Measurements from ENCODE around the gene CLASP2.
"Not testable (repeated sequence)": the region's sequence is repeated elsewhere in the genome, so short reads cannot be mapped to it uniquely, and the experiment has no call there.

The CLASP2 gene

DNA sequence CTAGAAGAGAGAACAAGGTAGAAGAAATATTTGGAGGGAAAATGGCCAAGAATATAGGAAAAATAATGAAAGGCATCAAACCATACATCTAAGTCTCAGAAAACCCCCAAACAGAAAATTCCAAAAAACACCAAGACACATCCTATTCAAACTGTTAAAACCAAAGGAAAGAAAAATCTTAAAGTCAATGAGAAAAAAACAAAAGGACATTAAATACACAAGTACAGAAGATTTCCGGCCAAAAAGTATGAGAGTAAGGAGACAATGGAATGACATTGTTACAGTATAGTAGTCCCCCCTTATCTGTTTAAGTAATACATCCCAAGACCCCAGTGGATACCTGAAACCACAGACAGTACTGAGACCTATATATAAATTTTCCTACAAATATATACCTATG, 18.8 kb downstream of the CLASP2 start:
- TF ChIP-seq, protein P1, sequence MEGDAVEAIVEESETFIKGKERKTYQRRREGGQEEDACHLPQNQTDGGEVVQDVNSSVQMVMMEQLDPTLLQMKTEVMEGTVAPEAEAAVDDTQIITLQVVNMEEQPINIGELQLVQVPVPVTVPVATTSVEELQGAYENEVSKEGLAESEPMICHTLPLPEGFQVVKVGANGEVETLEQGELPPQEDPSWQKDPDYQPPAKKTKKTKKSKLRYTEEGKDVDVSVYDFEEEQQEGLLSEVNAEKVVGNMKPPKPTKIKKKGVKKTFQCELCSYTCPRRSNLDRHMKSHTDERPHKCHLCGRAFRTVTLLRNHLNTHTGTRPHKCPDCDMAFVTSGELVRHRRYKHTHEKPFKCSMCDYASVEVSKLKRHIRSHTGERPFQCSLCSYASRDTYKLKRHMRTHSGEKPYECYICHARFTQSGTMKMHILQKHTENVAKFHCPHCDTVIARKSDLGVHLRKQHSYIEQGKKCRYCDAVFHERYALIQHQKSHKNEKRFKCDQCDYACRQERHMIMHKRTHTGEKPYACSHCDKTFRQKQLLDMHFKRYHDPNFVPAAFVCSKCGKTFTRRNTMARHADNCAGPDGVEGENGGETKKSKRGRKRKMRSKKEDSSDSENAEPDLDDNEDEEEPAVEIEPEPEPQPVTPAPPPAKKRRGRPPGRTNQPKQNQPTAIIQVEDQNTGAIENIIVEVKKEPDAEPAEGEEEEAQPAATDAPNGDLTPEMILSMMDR (conservative IDR thresholded peaks at IDR 0.05; ENCODE audit: control insufficient read depth, insufficient read depth, low read depth, low read length) = no peak
- no peak for DNase-seq (ENCODE audit: low read depth)
- no peak overlapping the region for H3K4me3 ChIP-seq (ENCODE audit: control insufficient read depth, low read depth, low read length)

GRCh38 chr3:33694944-33695343, 23.1 kb downstream of the CLASP2 start:
- no peak overlapping the region for H3K4me3 ChIP-seq (ENCODE audit: control insufficient read depth, low read depth, low read length)
- TF ChIP-seq, protein P1 (conservative IDR thresholded peaks at IDR 0.05; ENCODE audit: control insufficient read depth, insufficient read depth, low read depth, low read length) = no peak
- DNase-seq (ENCODE audit: low read depth) = no peak

DNA sequence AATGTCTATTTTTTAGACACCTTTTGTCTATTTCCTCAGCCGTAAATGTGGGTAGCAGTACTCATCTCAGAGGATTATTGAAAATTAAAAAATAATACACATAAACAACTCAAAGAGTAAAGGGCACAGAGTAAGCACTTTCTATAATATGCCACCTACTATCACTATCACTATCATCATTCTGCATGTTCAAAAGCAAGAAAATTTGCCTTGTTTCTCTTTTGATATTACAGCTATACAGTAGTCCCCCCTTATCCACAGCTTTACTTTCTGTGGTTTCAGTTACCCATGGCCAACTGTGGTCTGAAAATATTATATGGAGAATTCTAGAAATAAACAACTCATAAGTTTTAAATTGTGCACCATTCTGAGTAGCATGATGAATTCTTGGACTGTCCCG, 27.7 kb downstream of the CLASP2 start:
- TF ChIP-seq, protein P1 (conservative IDR thresholded peaks at IDR 0.05; ENCODE audit: control insufficient read depth, insufficient read depth, low read depth, low read length) = no peak
- H3K4me3 ChIP-seq (ENCODE audit: control insufficient read depth, low read depth, low read length) = no peak overlapping the region
- no peak for DNase-seq (ENCODE audit: low read depth)

GRCh38 chr3:33687406-33688010, 30.5 kb downstream of the CLASP2 start:
- no peak overlapping the region for H3K4me3 ChIP-seq (ENCODE audit: control insufficient read depth, low read depth, low read length)
- TF ChIP-seq, protein P1 (conservative IDR thresholded peaks at IDR 0.05; ENCODE audit: control insufficient read depth, insufficient read depth, low read depth, low read length) = no peak
- DNase-seq (ENCODE audit: low read depth) = peak; percentile 36

DNA sequence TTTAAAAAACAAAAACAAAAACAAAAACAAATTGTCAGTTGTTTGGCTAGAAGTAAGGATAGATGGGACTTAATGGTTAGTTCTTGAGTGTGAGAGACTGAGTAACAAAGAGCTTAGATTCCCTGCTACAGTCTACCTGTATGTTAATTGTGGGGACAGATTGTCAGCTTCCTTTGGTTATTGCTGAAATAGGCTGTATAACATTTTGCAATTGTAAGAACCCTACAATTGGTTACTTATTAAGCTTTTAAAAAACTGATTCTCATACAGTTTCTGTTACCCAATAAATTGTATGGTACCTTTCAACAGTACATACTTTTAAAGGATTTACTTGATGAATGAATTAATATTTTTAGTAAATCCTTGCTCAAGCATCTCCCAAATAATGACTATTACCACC, 35.3 kb downstream of the CLASP2 start:
- TF ChIP-seq, protein P1 (conservative IDR thresholded peaks at IDR 0.05; ENCODE audit: control insufficient read depth, insufficient read depth, low read depth, low read length) = no peak
- no peak overlapping the region for H3K4me3 ChIP-seq (ENCODE audit: control insufficient read depth, low read depth, low read length)
- DNase-seq (ENCODE audit: low read depth) = no peak

DNA sequence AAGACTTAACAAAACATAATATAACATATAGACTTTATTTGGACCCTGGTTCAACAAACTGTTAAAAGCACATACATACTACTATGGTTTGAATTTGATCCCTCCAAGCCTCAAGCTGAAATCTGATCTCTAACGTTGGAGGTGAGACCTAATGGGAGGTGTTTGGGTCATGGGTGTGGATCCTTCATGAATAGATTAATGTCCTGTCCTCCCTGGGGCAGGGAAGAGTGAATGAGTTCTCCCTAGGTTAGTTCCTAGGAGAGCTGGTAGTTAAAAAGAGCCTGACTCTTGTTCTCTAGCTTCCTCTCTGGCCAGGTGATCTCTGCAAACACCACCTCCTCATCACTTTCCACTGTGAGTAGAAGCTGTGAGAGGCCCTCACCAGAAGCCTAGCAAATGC, 36.4 kb downstream of the CLASP2 start:
- TF ChIP-seq, protein P1 (conservative IDR thresholded peaks at IDR 0.05; ENCODE audit: control insufficient read depth, insufficient read depth, low read depth, low read length) = no peak
- no peak overlapping the region for H3K4me3 ChIP-seq (ENCODE audit: control insufficient read depth, low read depth, low read length)
- DNase-seq (ENCODE audit: low read depth) = no peak

GRCh38 chr3:33678073-33678472, 40.0 kb downstream of the CLASP2 start:
- TF ChIP-seq, protein P1 (conservative IDR thresholded peaks at IDR 0.05; ENCODE audit: control insufficient read depth, insufficient read depth, low read depth, low read length) = no peak
- DNase-seq (ENCODE audit: low read depth) = no peak
- H3K4me3 ChIP-seq (ENCODE audit: control insufficient read depth, low read depth, low read length) = no peak overlapping the region

GRCh38 chr3:33673436-33673835, 44.6 kb downstream of the CLASP2 start:
- not testable (repeated sequence) for DNase-seq (ENCODE audit: low read depth); H3K4me3 ChIP-seq (ENCODE audit: control insufficient read depth, low read depth, low read length)
